K562 (cell line): Measurements from ENCODE around the gene LMO2. TPM values are rescaled to one million over a fixed set of nuclear protein-coding genes. Genes with fewer than 3 reads are reported as not detected.
A peak's percentile ranks its signal among the peaks of the same experiment; 100 is the strongest.

Experiments
- ELK3 ChIP-seq: fragments of 450-650 bp; formaldehyde crosslinking; IDR thresholded peaks from 2 replicates; pipeline ENCODE4 v1.4.0; 2020; ENCODE audit warnings: mild to moderate bottlenecking
- JUND ChIP-seq, 2 experiments: IDR thresholded peaks; 2 replicates in 1 of 2; 3 replicates in 1 of 2; pipeline ENCODE4 v1.6.1; 2011; ENCODE audit warnings: borderline replicate concordance in 2 of 2, low read depth in 2 of 2, low read length in 2 of 2, improper control_type of control experiment in 1 of 2, missing biosample characterization in 1 of 2, missing genetic modification characterization in 1 of 2, missing genetic modification reagents in 1 of 2
- NFXL1 ChIP-seq: fragments of 450-650 bp; formaldehyde crosslinking; IDR thresholded peaks from 2 replicates; pipeline ENCODE4 v1.4.0; 2021; ENCODE audit warnings: mild to moderate bottlenecking
- POU5F1 ChIP-seq: fragments of 150-350 bp; IDR thresholded peaks from 2 replicates; pipeline ENCODE4 v1.6.1; 2014; ENCODE audit warnings: borderline replicate concordance, low read length, low read depth, mild to moderate bottlenecking; ENCODE audit not compliant: partially characterized antibody
- RBM25 ChIP-seq: fragments of 200-400 bp; formaldehyde crosslinking; IDR thresholded peaks from 2 replicates; pipeline ENCODE4 v1.6.1; 2018; ENCODE audit warnings: low read length, low read depth, moderate library complexity; ENCODE audit not compliant: severe bottlenecking
- SMARCA5 ChIP-seq: fragments of 450-650 bp; IDR thresholded peaks from 2 replicates; pipeline ENCODE4 v1.6.1; 2016
- TCFL5 ChIP-seq: fragments of 250-450 bp; sonication (Bioruptor Pico); conservative IDR thresholded peaks from 2 replicates; pipeline ENCODE4 v1.6.1; 2021; ENCODE audit warnings: mild to moderate bottlenecking, moderate library complexity, matching md5 sums
- ZFX ChIP-seq: sonication (generic); formaldehyde crosslinking; IDR thresholded peaks from 2 replicates; pipeline ENCODE4 v1.8.0; 2022; ENCODE audit warnings: mild to moderate bottlenecking, missing genetic modification reagents, moderate library complexity
- ZNF274 ChIP-seq: IDR thresholded peaks from 2 replicates; pipeline ENCODE4 v1.6.1; 2011; ENCODE audit warnings: low read depth, mild to moderate bottlenecking, low read length, moderate library complexity, borderline replicate concordance
- ZNF407 ChIP-seq: fragments of 450-650 bp; IDR thresholded peaks from 2 replicates; pipeline ENCODE4 v1.6.1; 2016; ENCODE audit warnings: low read depth
- ZNF431 ChIP-seq: sonication (generic); formaldehyde crosslinking; IDR thresholded peaks from 2 replicates; pipeline ENCODE4 v1.8.0; 2022; ENCODE audit warnings: mild to moderate bottlenecking, missing genetic modification reagents
- polyA plus RNA-seq, 8 experiments: library from polyadenylated mRNA; depleted of rRNA in 4 of 8; stranded (reverse) in 5 of 8; unstranded in 3 of 8; fragments of >200 nt; fragmentation: Nextera tagmentation in 2 of 8; fragmentation: Illumina TruSeq in 1 of 8; extraction: Ambion mirVana in 2 of 8; extraction: Trizol in 1 of 8; gene quantifications; 2 replicates each; pipeline versions ENCODE4 v1.2.1 to v1.2.3, GENCODE V29; 2011 to 2014; ENCODE audit warnings: inconsistent platforms in 1 of 8, missing spikeins in 1 of 8
- total RNA-seq, 7 experiments: library from RNA; depleted of rRNA in 6 of 7; stranded (reverse); fragments of >200 nt in 6 of 7; fragmentation: Illumina TruSeq in 2 of 7; extraction: Trizol in 2 of 7; gene quantifications; 2 replicates each; pipeline versions ENCODE4 v1.2.1 to v1.2.3, GENCODE V29; 2011 to 2021; ENCODE audit warnings: low replicate concordance in 1 of 7

The LMO2 gene
- total and polyA plus RNA-seq, 9 of the 15 experiments (the other 6 are each of a cell fraction or from before 2014, with no cell fraction given), result 6.9 to 126 (median 91.5) TPM

- peak; percentile 89 for TF ChIP-seq SMARCA5
- peak; percentile 97 for TF ChIP-seq RBM25
- TF ChIP-seq ZNF407, result no peak
- TF ChIP-seq ZNF274, result no peak
- TF ChIP-seq JUND (IDR thresholded peaks at IDR 0.05; ENCODE audit: borderline replicate concordance, low read depth, low read length), result no peak
- TF ChIP-seq JUND (tag; IDR thresholded peaks at IDR 0.05; ENCODE audit: borderline replicate concordance, low read depth, low read length), result no peak
- no peak for TF ChIP-seq ZNF431 (CRISPR knock-in tag)
- TF ChIP-seq POU5F1, result no peak
- TF ChIP-seq TCFL5 (CRISPR knock-in tag), result no peak
- no peak for TF ChIP-seq ELK3 (CRISPR knock-in tag)
- TF ChIP-seq NFXL1, result no peak
- peak; percentile 45 for TF ChIP-seq ZFX (CRISPR knock-in tag)
Measured at GRCh38 chr11:33935461-33936456, 43.9 kb upstream of the LMO2 start (continued).
